Esophagus mucosa (tissue), 1 donor: ENCODE measurements around the gene ZNF555. TPM values are rescaled to one million over a fixed set of nuclear protein-coding genes. Genes with fewer than 3 reads are reported as not detected.
"Not testable (repeated sequence)": the region's sequence is repeated elsewhere in the genome, so short reads cannot be mapped to it uniquely, and the experiment has no call there.

ENCODE experiments used
- ATAC-seq: fragments of 200-7000 bp; cut with Tn5 transposase; one replicate; pipeline ENCODE4 v1.9.1; 2020
- total RNA-seq: library from RNA; stranded (reverse); gene quantifications from one replicate; pipeline ENCODE4 v1.2.4, GENCODE V29; 2023
- donor health status: DM: yes; HTN: yes; CAD: no.

Gene ZNF555
- total RNA-seq: 1.7 TPM

GRCh38 chr19:2840794-2841791 lies at the start of gene ZNF555:
Gene ZNF555, plus strand, starts transcription at chr19:2841475. Its CDS starts 98 bp downstream, at chr19:2841573.
- peak; percentile 99 for ATAC-seq

- no peak for ATAC-seq
Measured at GRCh38 chr19:2791876-2792275, 49.4 kb upstream of the ZNF555 start.

DNA sequence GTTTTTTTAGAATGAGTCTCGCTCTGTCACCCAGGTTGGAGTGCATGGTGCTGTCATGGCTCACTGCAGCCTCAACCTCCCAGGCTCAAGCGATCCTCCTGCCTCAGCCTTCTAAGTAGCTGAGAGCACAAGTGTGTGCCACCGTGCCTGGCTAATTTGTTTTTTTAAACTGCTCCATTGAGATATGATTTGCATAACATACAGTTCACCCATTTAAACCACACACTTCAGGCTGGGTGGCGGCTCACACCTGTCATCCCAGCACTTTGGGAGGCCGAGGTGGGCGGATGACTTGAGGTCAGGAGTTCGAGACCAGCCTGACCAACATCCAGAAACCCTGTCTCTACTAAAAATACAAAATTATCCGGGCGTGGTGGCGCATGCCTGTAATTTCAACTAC lies 48.6 kb upstream of the ZNF555 start:
- ATAC-seq: not testable (repeated sequence)

DNA sequence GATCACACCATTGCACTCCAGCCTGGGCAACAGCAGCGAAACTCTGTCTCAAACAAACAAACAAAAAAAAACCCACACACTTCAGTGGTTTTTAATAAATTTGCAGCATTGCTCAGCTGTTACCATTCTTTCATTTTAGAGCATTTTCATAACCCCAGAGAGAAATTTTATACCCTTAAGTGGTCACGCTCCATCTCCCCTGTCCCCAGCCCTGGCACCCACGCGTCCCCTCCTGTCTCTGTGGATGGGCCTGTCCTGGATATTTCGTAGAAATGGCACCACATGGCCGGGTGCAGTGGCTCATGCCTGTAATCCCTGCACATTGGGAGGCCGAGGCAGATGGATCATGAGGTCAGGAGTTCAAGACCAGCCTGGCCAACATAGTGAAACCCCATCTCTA lies 48.1 kb upstream of the ZNF555 start:
- no peak for ATAC-seq

GRCh38 chr19:2793577-2793976 lies 47.7 kb upstream of the ZNF555 start:
- no peak for ATAC-seq

GRCh38 chr19:2795827-2796658 lies 45.2 kb upstream of the ZNF555 start:
- ATAC-seq: peak; percentile 43

GRCh38 chr19:2796659-2797266 lies 44.5 kb upstream of the ZNF555 start:
- ATAC-seq: peak; percentile 19

- no peak for ATAC-seq
Measured at GRCh38 chr19:2797280-2797679, 44.0 kb upstream of the ZNF555 start.

DNA sequence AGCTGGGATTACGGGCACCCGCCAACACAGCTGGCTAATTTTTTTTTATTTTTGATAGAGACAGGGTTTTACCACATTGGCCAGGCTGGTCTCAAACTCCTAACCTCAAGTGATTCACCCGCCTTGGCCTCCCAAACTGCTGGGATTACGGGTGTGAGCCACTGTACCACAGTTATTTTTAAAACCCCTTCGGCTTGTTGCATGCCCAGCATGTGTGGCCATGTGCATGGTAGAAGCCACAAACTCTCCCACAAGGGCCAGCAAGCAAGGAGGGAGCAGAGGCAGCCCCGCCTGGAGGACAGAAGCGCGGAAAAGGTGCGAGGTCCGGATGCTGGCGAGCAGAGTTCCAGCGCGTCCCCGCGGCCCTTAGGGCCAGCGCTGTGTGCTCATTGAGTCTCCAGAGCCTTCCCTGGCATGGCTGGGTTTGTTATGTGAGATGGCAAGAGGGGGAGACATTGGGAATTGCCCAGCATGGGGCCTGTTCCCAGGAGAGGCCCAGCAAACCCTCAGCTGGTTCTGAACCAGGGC lies 43.1 kb upstream of the ZNF555 start:
- ATAC-seq: no peak

GRCh38 chr19:2798733-2799132 lies 42.5 kb upstream of the ZNF555 start:
- no peak for ATAC-seq

DNA sequence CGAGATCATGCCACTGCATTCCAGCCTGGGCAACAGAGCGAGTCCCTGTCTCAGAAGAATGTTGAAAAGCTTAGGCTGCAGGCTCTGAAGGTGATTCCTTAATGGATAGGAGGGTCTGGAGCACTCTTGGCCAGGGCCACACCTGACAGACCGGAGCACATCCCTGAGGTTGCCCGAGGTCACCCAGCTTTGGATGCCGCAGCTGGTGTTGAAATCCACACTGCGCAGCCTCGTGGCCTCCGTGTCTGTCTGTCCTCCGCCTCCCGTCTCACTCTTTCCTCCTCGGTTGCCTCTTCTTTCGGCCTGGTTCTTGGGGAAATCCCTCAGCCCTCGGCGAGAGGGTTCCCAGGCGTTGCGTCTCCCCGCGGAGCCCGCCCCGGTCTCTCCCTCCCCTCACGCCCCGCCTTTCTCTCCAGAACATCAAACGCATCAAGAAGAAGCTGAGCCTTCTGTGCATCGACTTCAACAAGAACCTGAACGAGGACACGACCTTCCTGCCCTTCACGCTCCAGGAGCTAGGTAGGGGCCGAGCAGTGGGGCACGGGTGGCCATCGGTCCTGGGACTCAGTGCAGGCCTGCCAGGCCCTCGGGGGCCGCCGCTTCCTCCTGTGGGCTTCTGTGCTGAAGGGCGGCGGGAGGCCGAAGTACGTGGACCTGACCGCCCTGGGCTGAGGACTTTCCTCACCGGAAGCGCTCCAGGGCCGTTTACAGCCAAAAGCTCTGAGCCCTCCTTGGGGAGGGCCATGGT lies 41.8 kb upstream of the ZNF555 start:
- ATAC-seq: no peak

DNA sequence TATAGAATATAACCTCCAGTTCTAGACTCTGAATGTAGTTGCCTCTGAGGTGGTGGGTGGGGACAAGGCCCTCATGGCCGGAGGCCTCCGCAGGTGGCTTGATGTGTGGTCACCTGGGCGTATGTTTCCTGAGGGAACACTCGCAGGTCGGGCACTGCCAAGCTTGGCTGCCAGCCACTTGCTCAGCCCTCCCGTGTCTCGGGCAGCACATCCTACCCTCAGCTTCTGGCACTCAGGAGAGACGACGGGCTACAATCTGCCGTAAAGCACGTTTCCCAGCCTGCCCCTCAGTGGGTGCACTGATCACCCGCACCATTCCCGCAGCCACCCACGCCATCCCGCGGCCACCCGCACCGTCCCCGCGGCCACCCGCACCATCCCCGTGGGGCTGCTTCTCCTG lies 40.8 kb upstream of the ZNF555 start:
- ATAC-seq: no peak

DNA sequence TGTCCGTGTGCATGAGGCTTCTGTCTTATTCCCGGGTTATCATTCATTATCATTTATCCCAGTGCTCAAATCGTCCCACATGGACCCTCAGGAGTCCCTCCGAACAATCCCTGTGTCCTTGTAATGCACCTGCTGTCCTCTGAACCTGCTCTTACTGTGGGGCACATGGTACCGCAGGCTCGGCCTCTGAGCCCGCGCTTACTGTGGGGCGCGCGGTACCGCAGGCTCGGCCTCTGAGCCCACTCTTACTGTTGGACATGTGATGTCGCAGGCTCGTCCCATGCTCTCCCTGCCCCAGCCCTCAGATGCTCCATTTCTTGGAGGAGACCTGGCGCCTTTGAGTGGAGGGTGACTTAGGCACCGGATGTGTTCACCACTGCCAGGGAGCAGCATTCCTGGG lies 38.4 kb upstream of the ZNF555 start:
- ATAC-seq: no peak

DNA sequence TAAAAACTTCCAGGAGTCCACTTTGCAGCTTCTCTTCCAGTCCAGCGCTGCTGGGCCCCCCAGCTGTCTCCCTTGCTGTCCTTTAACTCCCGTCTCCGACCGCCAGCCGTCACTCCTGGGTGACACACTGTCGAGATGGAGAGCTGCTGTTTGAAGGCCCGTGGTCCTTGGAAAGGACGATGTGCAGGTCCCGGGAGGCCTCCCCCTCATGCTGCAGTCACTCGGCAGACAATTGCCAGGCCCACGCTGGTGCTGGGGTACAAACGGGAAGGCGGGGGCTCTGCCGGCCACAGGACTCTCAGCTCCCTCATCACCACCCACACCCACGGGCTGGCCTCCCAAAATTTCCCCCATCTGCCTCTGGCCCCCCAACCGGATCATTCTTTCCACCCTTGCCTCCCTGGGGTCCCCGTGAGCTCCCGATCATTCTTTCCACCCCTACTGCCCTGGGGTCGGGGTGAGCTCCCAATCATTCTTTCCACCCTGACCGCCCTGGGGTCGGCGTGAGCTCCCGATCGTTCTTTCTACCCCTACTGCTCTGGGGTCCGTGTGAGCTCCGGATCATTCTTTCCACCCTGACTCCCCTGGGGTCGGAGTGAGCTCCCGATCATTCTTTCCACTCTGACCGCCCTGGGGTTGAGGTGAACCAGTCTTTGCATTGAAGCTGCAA lies 37.7 kb upstream of the ZNF555 start:
- ATAC-seq: no peak

DNA sequence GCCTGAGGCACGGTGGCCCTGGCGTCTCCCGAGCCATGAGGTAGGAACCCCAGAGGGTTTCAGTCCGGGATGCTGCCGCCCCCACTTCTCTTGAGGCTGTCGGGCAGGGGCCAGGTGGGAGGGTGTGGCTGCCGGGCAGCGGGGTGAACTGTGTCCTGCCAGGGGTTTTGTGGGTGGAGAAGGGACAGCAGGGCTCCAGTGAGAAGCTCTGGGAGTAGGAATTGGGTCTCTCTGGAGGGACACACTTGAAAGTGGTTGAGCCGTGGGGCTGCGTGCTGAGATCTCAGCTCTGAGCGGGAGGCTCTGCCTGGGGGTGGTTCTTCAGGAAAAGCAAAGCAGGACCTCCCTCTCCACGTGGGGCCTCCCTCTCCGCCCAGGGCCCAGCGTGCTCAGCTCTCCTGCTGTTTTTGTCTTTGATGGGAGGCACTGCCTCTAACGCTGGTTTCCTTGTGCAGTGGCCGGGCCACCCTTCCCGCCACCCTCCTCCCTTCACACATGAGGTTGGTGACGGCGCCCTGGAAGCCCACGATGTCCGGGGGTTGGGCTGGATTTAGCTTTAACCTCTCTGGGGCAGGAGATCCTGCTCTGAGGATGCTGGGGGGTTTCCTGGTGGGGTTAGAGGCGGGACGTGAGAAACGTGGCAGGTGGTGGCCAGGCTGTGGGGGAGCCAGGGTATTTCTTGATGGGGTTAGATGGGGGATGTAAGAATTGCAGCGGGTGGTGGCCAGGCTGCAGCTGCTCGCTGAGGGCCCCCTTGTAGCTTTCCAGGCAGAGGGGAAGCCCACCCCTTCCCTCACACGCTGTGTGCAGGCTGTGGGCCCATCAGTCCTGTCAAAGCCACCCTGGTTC lies 36.9 kb upstream of the ZNF555 start:
- ATAC-seq: no peak

DNA sequence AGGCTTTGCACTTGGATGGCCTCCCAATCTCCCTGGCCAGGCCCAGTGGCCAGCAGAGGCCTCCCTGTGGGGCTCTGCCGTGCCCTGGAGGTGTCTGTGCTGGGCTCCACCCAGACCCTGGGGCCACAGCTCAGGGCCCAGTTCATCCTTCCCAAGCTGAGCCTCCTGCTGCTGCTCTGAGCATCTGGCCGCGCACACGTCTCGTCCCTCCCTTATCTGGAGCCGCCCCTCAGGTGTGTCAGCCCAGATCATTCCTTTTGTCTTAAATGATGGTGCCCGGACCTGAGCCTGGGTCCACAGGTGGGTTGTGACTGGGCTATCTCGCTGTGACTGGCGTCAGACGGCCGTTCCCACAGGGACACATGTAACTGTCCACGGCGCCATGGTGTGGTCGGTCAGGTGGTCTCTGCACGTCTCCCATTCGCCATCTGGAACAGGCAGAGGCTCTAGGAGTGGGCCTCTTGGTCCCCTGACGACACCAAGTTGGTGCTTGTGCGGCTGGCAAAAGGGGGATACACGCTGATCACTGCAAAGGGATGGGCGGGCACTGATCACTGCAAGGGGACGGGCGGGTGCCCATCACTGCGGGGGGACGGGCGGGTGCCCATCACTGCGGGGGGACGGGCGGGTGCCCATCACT lies 35.9 kb upstream of the ZNF555 start:
- no peak for ATAC-seq

DNA sequence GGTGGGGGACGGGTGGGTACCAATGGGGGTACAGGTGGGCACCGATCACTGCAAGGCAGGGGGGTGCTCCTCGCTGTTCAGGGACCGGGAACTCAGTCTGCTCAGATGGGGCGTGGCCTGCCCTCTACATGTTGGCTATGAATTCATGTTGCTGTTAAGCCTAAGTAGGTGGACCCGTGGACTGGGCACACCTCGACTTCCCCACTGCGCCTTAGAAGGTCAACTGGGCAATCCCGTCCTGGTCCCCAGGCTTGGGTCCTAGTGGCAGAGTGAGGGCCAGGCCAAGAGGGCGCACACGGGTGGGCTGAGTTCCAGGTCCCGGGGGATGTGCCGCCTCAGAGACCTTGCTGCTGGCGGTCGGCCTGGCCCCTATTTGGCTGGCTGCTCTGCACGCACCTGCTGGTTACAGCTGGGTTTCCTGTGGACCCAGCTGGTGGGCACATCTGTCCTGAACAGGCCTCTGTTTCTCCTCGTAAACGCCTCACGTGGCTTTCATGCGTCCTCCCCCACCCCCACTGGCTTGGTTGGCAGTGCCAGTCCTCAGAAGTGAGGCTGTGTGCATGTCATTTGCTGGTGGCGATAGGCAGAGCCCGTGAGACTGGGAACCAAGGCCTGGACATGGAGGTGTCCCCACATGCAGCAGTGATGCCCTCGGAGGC lies 35.2 kb upstream of the ZNF555 start:
- ATAC-seq: no peak

- no peak for ATAC-seq
Measured at GRCh38 chr19:2806736-2807378, 34.4 kb upstream of the ZNF555 start.
